Gastroesophageal sphincter (tissue), 3 donors: Measurements from ENCODE around the gene AACS.

ENCODE experiments used
- CTCF ChIP-seq, 4 experiments: fragments of 200-600 bp in 2 of 4; fragments of 450-650 bp in 2 of 4; sonication (generic) in 1 of 4; IDR thresholded peaks; one replicate each; pipeline ENCODE4 v1.5.1; 2017 to 2019; ENCODE audit warnings: antibody characterized with exemption in 4 of 4, mild to moderate bottlenecking in 2 of 4, moderate library complexity in 2 of 4
- POLR2A ChIP-seq, 2 donors: fragments of 450-650 bp; IDR thresholded peaks; one replicate each; pipeline ENCODE4 v1.6.1; 2017; ENCODE audit warnings: antibody characterized with exemption in 2 of 2, mild to moderate bottlenecking in 2 of 2, moderate library complexity in 1 of 2
- POLR2AphosphoS5 ChIP-seq: sonication (generic); formaldehyde crosslinking; IDR thresholded peaks from one replicate; pipeline ENCODE4 v1.6.1; 2017; ENCODE audit warnings: antibody characterized with exemption

DNA sequence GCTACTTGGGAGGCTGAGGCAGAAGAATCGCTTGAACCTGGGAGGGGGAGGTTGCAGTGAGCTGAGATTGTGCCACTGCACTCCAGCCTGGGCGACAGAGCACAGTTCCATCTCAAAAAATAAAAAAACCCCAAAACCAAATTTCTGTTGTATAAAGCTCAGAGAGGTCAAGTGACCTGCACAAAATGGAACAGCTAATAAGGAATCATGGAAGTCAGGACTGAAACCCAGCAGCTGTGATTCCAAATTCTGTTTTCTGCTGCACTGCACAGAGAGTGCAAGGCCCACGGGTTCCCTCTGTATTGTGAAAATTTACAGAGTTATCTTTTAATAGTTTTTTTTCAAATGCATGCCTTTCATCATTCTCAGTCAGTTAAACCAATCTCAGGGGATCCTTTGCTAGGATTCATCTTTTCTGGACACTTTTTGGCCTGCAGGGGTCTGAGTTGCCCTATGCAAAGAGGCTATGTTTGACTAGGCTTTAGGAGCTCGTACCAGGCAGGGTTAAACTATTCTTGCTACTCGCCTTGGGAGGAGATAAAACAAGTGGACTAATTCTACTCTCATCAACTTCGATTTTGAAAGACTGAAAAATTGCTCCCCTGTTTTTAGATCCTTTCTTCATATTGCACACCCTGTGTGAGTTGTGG, 26.1 kb upstream of the AACS start:
- TF ChIP-seq CTCF (IDR thresholded peaks at IDR 0.05), result no peak
- TF ChIP-seq POLR2A (IDR thresholded peaks at IDR 0.05), result no peak
- TF ChIP-seq POLR2AphosphoS5, result no peak
